ENCODE results near the gene PROCA1. TPM values are rescaled to one million over a fixed set of nuclear protein-coding genes. Genes with fewer than 3 reads are reported as not detected.
A peak's percentile ranks its signal among the peaks of the same experiment; 100 is the strongest.

The PROCA1 gene
- total and polyA plus RNA-seq, 2 of the 8 experiments (the other 6 are each of a cell fraction or from before 2014, with no cell fraction given), result 21.2 to 26.3 TPM

DNA sequence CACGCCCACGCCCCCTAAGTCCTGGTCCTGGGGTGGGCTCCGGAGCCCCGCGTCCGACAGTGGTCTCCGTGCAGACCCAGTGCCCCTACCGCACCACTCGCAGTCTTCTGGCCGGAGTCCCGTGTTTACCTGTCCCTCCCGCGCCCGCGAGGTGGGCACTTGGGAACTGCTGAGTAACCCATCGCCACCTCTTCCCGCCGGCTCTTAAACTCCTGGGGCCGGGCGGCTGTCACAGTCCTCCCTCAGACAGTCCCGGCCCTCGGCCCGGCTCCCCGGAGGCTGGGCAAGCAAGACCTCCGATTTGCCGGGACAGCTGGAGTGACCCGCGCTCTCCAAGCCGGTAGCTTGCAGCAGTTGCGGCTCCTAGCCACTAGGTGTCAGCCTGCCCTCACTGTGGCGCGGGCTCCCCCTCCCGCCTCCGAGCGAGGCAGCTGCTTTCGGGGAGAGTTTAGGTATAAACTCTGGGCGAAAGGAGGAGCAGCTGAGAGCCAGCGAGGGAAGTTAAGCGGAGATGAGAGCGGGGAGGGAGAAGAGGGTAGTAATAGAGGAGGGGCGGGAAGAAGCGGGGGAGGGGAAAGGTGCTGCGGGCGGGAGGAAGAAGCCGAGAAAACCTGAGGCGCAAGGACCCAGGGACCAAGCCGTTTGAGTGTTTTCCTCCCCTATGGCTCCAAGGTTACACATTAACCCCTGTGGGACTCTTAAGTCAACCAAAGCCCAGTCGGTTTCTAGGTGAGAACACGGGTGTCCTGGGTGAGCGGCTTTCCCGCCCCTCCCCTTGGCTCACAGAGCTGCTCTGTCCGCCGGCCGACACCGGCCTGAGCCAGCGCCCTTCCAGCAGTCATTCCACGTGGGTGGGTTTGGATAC lies 15.2 kb upstream of the PROCA1 start:
- H3K27me3 ChIP-seq (replicated peaks in 1 of 4; ENCODE audit: control insufficient read depth in 3 of 4, extremely low read depth in 1 of 4, insufficient read depth in 3 of 4, low read length in 3 of 4), result no peaks in the 10 kb centered on the region
- peak overlapping the region; percentile 88 for H3K27ac ChIP-seq (ENCODE audit: low read depth, low read length)
- peak overlapping the region; percentile 77; the same call in 1 of the 2 replicates for H2AK5ac ChIP-seq (ENCODE audit: low read depth, low read length)
- no peaks in the 10 kb centered on the region for H3K79me1 ChIP-seq (ENCODE audit: low read depth, low read length)
- peak overlapping the region; percentile 97 for H4K8ac ChIP-seq (ENCODE audit: extremely low read depth, insufficient read depth, low read length)
- H3K23ac ChIP-seq (ENCODE audit: insufficient read length), result no peak overlapping the region
- peaks cover 6 to 11% of the 10 kb centered on the region in 2 experiments for H4K20me1 ChIP-seq (replicated peaks in 1 of 2; ENCODE audit: control insufficient read depth in 1 of 2, insufficient read depth in 2 of 2, low read length in 2 of 2)
- peak overlapping the region; percentile 81 to 97 (median 89) for H3K4me3 ChIP-seq (ENCODE audit: extremely low read depth in 1 of 4, insufficient read depth in 2 of 4, low read depth in 3 of 4, low read length in 4 of 4)
- CTCF ChIA-PET (ENCODE audit: partially characterized antibody), result interaction anchor here (0.5 to 16.9 kb wide), 47 partner anchors 7 to 227 kb away, joined by 3 to 316 read pairs (median 4); partner anchors contain the start of genes DHRS13, FAM222B, FLOT2 and PROCA1
- peak overlapping the region; percentile 98 for H3K18ac ChIP-seq (ENCODE audit: extremely low read depth, low read length)
- H3K4ac ChIP-seq (replicated peaks; ENCODE audit: insufficient read length, low read depth, low read length), result peak overlapping the region; percentile 99
- H3K9ac ChIP-seq (replicated peaks in 1 of 4; ENCODE audit: extremely low read depth in 1 of 4, low read depth in 3 of 4, low read length in 3 of 4), result peak overlapping the region; percentile 82 to 89 (median 85)
- peaks cover 13% of the 10 kb centered on the region; the same call in 1 of the 2 replicates for H3K23me2 ChIP-seq (ENCODE audit: low read depth, low read length)
- H4K91ac ChIP-seq (replicated peaks; ENCODE audit: insufficient read length, low read length), result peak overlapping the region; percentile 97
- H3K79me2 ChIP-seq (ENCODE audit: control insufficient read depth in 1 of 2, insufficient read depth in 2 of 2, low read length in 2 of 2), result peaks cover 0 to 20% of the 10 kb centered on the region in 2 experiments; a peak in 2 of 4 replicates
- peak overlapping the region; percentile 99 for H2BK120ac ChIP-seq (replicated peaks; ENCODE audit: low read depth, low read length)
- no peak overlapping the region for H3K14ac ChIP-seq (ENCODE audit: insufficient read length)
- peaks cover 16 to 33% (median 28%) of the 10 kb centered on the region in 4 experiments for H3K36me3 ChIP-seq (ENCODE audit: control insufficient read depth in 2 of 4, insufficient read depth in 4 of 4, low read length in 3 of 4)
- WGBS, 2 experiments (ENCODE audit: extremely low coverage in 1 of 2, insufficient coverage in 1 of 2, insufficient read length in 1 of 2, insufficient replicate concordance in 2 of 2, low coverage in 1 of 2, low lambda C conversion rate in 2 of 2, missing lambda C conversion rate in 1 of 2), result 1% methylated on average over 45 of the region's 57 CpGs; no CpG with 5 or more reads in 1 of the 2 experiments
- DNase-seq (ENCODE audit: low read depth in 1 of 2, low spot score in 2 of 2) (peak; percentile 93 to 98), FAIRE-seq (no peak)
- H2BK12ac ChIP-seq (ENCODE audit: low read depth, low read length), result peak overlapping the region; percentile 96
- POLR2A ChIA-PET (ENCODE audit: partially characterized antibody), result interaction anchor here (0.6 to 17.6 kb wide), 35 partner anchors 7 to 241 kb away, joined by 3 to 813 read pairs (median 4); partner anchors contain the start of genes DHRS13, FAM222B, FLOT2 and PHF12
- H3K56ac ChIP-seq (replicated peaks; ENCODE audit: insufficient read length, low read depth, low read length), result peak overlapping the region; percentile 86
- H2BK5ac ChIP-seq (ENCODE audit: low read depth, low read length), result peak overlapping the region; percentile 96
- H3K9me3 ChIP-seq (ENCODE audit: insufficient read depth in 2 of 2, low read depth in 1 of 2, low read length in 1 of 2), result no peaks in the 10 kb centered on the region
- peak overlapping the region; percentile 95 for H2BK15ac ChIP-seq (ENCODE audit: low read length)
- peak overlapping the region; percentile 95 to 99 for H3K4me2 ChIP-seq (ENCODE audit: insufficient read depth in 1 of 2, low read depth in 2 of 2, low read length in 2 of 2)
- H3K4me1 ChIP-seq (replicated peaks in 1 of 4; ENCODE audit: control insufficient read depth in 3 of 4, insufficient read depth in 4 of 4, low read length in 3 of 4), result peaks cover 0 to 9% (median 3%) of the 10 kb centered on the region in 4 experiments; a peak in 5 of 7 replicates
- peak overlapping the region; percentile 87 for H4K5ac ChIP-seq (ENCODE audit: insufficient read length, low read depth, low read length)
- H2AFZ ChIP-seq (ENCODE audit: low read length), result no peak overlapping the region
- 0 out of 2 replicates have a peak overlapping the region, but pooled peaks have one; percentile 72 for H2BK20ac ChIP-seq (ENCODE audit: low read length)
- 0 out of 2 replicates have a peak, but pooled peaks have one; percentile 38 for TF ChIP-seq RBBP5 (IDR thresholded peaks at IDR 0.05; ENCODE audit: borderline replicate concordance, low read depth, low read length)
- no peak for TF ChIP-seq RFX5 (IDR thresholded peaks at IDR 0.05; ENCODE audit: borderline replicate concordance, low read depth, low read length)
- peak; percentile 31; the same call in 1 of the 2 replicates for TF ChIP-seq CEBPB (IDR thresholded peaks at IDR 0.05; ENCODE audit: low read depth, low read length)
- TF ChIP-seq EP300 (IDR thresholded peaks at IDR 0.05; ENCODE audit: borderline replicate concordance in 1 of 2, low read depth in 2 of 2, low read length in 2 of 2), result peak in 1 of 2 experiments; percentile 70; a peak in 1 of 3 replicates
